ENCODE data around the gene RCBTB2.

Gene RCBTB2

GRCh38 chr13:48576448-48577010 lies 43.6 kb upstream of the RCBTB2 start:
- TF ChIP-seq CTCF (conservative IDR thresholded peaks at IDR 0.05) (no peak), ZFX (IDR thresholded peaks at IDR 0.05) (no peak)
- H3K27ac ChIP-seq = no peak overlapping the region

GRCh38 chr13:48575031-48575430 lies 42.2 kb upstream of the RCBTB2 start:
- no peak overlapping the region for H3K27ac ChIP-seq
- TF ChIP-seq ZFX (IDR thresholded peaks at IDR 0.05) (no peak), CTCF (conservative IDR thresholded peaks at IDR 0.05) (no peak)

GRCh38 chr13:48574041-48574796 lies 41.3 kb upstream of the RCBTB2 start:
- TF ChIP-seq ZFX (IDR thresholded peaks at IDR 0.05) = no peak
- TF ChIP-seq CTCF (conservative IDR thresholded peaks at IDR 0.05) = no peak
- H3K27ac ChIP-seq = no peak overlapping the region

- TF ChIP-seq ZFX (IDR thresholded peaks at IDR 0.05) (no peak), CTCF (conservative IDR thresholded peaks at IDR 0.05) (no peak)
- H3K27ac ChIP-seq = no peak overlapping the region
Observed at GRCh38 chr13:48573213-48574007, 40.5 kb upstream of the RCBTB2 start.

- H3K27ac ChIP-seq = no peak overlapping the region
- TF ChIP-seq CTCF (conservative IDR thresholded peaks at IDR 0.05) = no peak
- no peak for TF ChIP-seq ZFX (IDR thresholded peaks at IDR 0.05)
Observed at GRCh38 chr13:48571126-48571913, 38.4 kb upstream of the RCBTB2 start.

- TF ChIP-seq ZFX (IDR thresholded peaks at IDR 0.05) (no peak), CTCF (conservative IDR thresholded peaks at IDR 0.05) (no peak)
- H3K27ac ChIP-seq = no peak overlapping the region
Observed at GRCh38 chr13:48570216-48570828, 37.4 kb upstream of the RCBTB2 start.
